Vagina (tissue), 2 donors: ENCODE measurements around the gene SPACA1.

Experiments
- CTCF ChIP-seq, 3 experiments: fragments of 450-650 bp in 2 of 3; fragments of 200-600 bp in 1 of 3; sonication (generic) in 1 of 3; IDR thresholded peaks; one replicate each; pipeline ENCODE4 v1.5.1; 2017 to 2019; ENCODE audit warnings: antibody characterized with exemption in 3 of 3, mild to moderate bottlenecking in 2 of 3, moderate library complexity in 2 of 3
- POLR2A ChIP-seq, 2 donors: fragments of 450-650 bp; IDR thresholded peaks; one replicate each; pipeline ENCODE4 v1.6.1; 2017; ENCODE audit warnings: antibody characterized with exemption in 2 of 2, mild to moderate bottlenecking in 2 of 2, moderate library complexity in 2 of 2
- POLR2AphosphoS5 ChIP-seq, 2 donors: sonication (generic); formaldehyde crosslinking; IDR thresholded peaks; one replicate each; pipeline ENCODE4 v1.9.0; 2017; ENCODE audit warnings: antibody characterized with exemption in 2 of 2, mild to moderate bottlenecking in 2 of 2, low read depth in 1 of 2; ENCODE audit not compliant: insufficient read depth in 1 of 2

GRCh38 chr6:88024696-88025095, 22.9 kb upstream of the SPACA1 start:
- TF ChIP-seq POLR2AphosphoS5 (IDR thresholded peaks at IDR 0.05; ENCODE audit: insufficient read depth in 1 of 2, low read depth in 1 of 2) (no peak), POLR2A (IDR thresholded peaks at IDR 0.05) (no peak), CTCF (IDR thresholded peaks at IDR 0.05) (no peak)
